HepG2 (cell line): Measurements from ENCODE around the gene SPC24. TPM values are rescaled to one million over a fixed set of nuclear protein-coding genes. Genes with fewer than 3 reads are reported as not detected.

ENCODE experiments used
- ETS1 ChIP-seq: sonication (generic); formaldehyde crosslinking; IDR thresholded peaks from 2 replicates; pipeline ENCODE4 v1.4.0; 2020; ENCODE audit warnings: missing genetic modification reagents
- HIVEP1 ChIP-seq: sonication (generic); formaldehyde crosslinking; IDR thresholded peaks from 2 replicates; pipeline ENCODE4 v1.4.0; 2020; ENCODE audit warnings: mild to moderate bottlenecking, missing genetic modification reagents
- HMGXB3 ChIP-seq: sonication (generic); formaldehyde crosslinking; IDR thresholded peaks from 2 replicates; pipeline ENCODE4 v1.4.0; 2020; ENCODE audit warnings: missing genetic modification reagents, borderline replicate concordance
- NFE2L2 ChIP-seq: fragments of 150-350 bp; IDR thresholded peaks from 2 replicates; pipeline ENCODE4 v1.6.1; 2014; ENCODE audit warnings: low read length
- PAF1 ChIP-seq: IDR thresholded peaks from 2 replicates; pipeline ENCODE4 v1.6.1; 2016; ENCODE audit warnings: missing genetic modification reagents, missing compliant biosample characterization
- PCBP2 ChIP-seq: fragments of 200-400 bp; formaldehyde crosslinking; optimal IDR thresholded peaks from 2 replicates; pipeline ENCODE3; 2018; ENCODE audit warnings: low read length, low read depth; ENCODE audit not compliant: poor library complexity, severe bottlenecking
- PRDM10 ChIP-seq: sonication (generic); formaldehyde crosslinking; IDR thresholded peaks from 2 replicates; pipeline ENCODE4 v1.4.0; 2020; ENCODE audit warnings: low read depth, missing genetic modification reagents
- PRMT3 ChIP-seq: sonication (generic); formaldehyde crosslinking; IDR thresholded peaks from 2 replicates; pipeline ENCODE4 v1.8.1; 2022; ENCODE audit warnings: low read depth, mild to moderate bottlenecking, moderate library complexity, missing genetic modification reagents, borderline replicate concordance
- RBM39 ChIP-seq: fragments of 200-400 bp; formaldehyde crosslinking; IDR thresholded peaks from one replicate; pipeline ENCODE4 v1.6.1; 2018; ENCODE audit warnings: antibody characterized with exemption, mild to moderate bottlenecking, low read depth, low read length; ENCODE audit not compliant: poor library complexity, severe bottlenecking
- SMYD3 ChIP-seq: sonication (generic); formaldehyde crosslinking; IDR thresholded peaks from 2 replicates; pipeline ENCODE4 v1.8.1; 2023; ENCODE audit warnings: mild to moderate bottlenecking, missing genetic modification reagents
- TOE1 ChIP-seq: sonication (generic); formaldehyde crosslinking; IDR thresholded peaks from 2 replicates; pipeline ENCODE4 v1.4.0; 2020; ENCODE audit warnings: mild to moderate bottlenecking, missing genetic modification reagents
- ZMYM3 ChIP-seq: sonication (generic); formaldehyde crosslinking; IDR thresholded peaks from 2 replicates; pipeline ENCODE4 v1.5.1; 2020; ENCODE audit warnings: mild to moderate bottlenecking, missing genetic modification reagents
- ZNF580 ChIP-seq: IDR thresholded peaks from 2 replicates; pipeline ENCODE4 v1.6.1; 2016; ENCODE audit warnings: low read depth, borderline replicate concordance
- ZNF781 ChIP-seq: sonication (generic); formaldehyde crosslinking; IDR thresholded peaks from 2 replicates; pipeline ENCODE4 v1.5.1; 2020; ENCODE audit warnings: borderline replicate concordance, mild to moderate bottlenecking, missing genetic modification reagents; ENCODE audit errors: not compliant biosample characterization
- ZXDC ChIP-seq: sonication (generic); formaldehyde crosslinking; IDR thresholded peaks from 2 replicates; pipeline ENCODE4 v1.5.0; 2020; ENCODE audit warnings: mild to moderate bottlenecking, missing genetic modification reagents
- polyA plus RNA-seq, 8 experiments: library from polyadenylated mRNA; depleted of rRNA in 3 of 8; stranded (reverse) in 7 of 8; unstranded in 1 of 8; fragments of >200 nt; fragmentation: Illumina TruSeq in 4 of 8; extraction: Trizol in 4 of 8; gene quantifications; 2 replicates each; pipeline versions ENCODE4 v1.2.1 to v1.2.3, GENCODE V29; 2011 to 2016; ENCODE audit warnings: low read depth in 4 of 8, missing spikeins in 1 of 8, mixed read lengths in 1 of 8; ENCODE audit not compliant: insufficient read depth in 1 of 8
- total RNA-seq, 5 experiments: library from RNA; depleted of rRNA; stranded (reverse); fragments of >200 nt; fragmentation: Illumina TruSeq; extraction: Trizol; gene quantifications; 2 replicates each; pipeline ENCODE4 v1.2.3, GENCODE V29; 2016; ENCODE audit warnings: low read depth in 1 of 5

SPC24 gene
- total and polyA plus RNA-seq, 2 of the 13 experiments (the other 11 are each of a cell fraction or from before 2014, with no cell fraction given): 10.0 to 46.2 TPM

- peak; percentile 97 for TF ChIP-seq PRDM10 (CRISPR knock-in tag)
- no peak for TF ChIP-seq NFE2L2
- 0 out of 2 replicates have a peak, but pooled peaks have one; percentile 39 for TF ChIP-seq HMGXB3 (CRISPR knock-in tag)
- TF ChIP-seq RBM39: no peak
- no peak for TF ChIP-seq ETS1 (CRISPR knock-in tag)
- TF ChIP-seq ZMYM3 (CRISPR knock-in tag): peak; percentile 50; the same call in 1 of the 2 replicates
- no peak for TF ChIP-seq PRMT3 (CRISPR knock-in tag)
- no peak for TF ChIP-seq TOE1
- TF ChIP-seq SMYD3 (CRISPR knock-in tag): no peak
- no peak; the same call in 1 of the 2 replicates for TF ChIP-seq ZXDC (CRISPR knock-in tag)
- no peak for TF ChIP-seq ZNF580
- no peak for TF ChIP-seq ZNF781 (CRISPR knock-in tag)
- TF ChIP-seq HIVEP1 (CRISPR knock-in tag): no peak
- no peak for TF ChIP-seq PCBP2
- no peak for TF ChIP-seq PAF1 (CRISPR knock-in tag)
These were observed 17.8 kb downstream of the SPC24 start (continued) for GRCh38 chr19:11137542-11138384.
